Stimulated activated CD4-positive, alpha-beta T cell treated with anti-CD3 and anti-CD28 coated beads, TNF-alpha, amount 100 ng/mL, for 24 hours (primary cell): ENCODE results near the gene TESK2.
A peak's percentile ranks its signal among the peaks of the same experiment; 100 is the strongest.

ENCODE experiments used
- DNase-seq, 3 experiments: peaks; one replicate each; pipeline ENCODE4 v3.0.0-alpha.2; 2020; ENCODE audit warnings: low read depth in 3 of 3

The TESK2 gene

GRCh38 chr1:45304311-45305081 lies 186.5 kb downstream of the TESK2 start:
- no peak for DNase-seq

GRCh38 chr1:45303520-45304310 lies 187.2 kb downstream of the TESK2 start:
- peak; percentile 97 to 100 (median 97) for DNase-seq

GRCh38 chr1:45302505-45303150 lies 188.3 kb downstream of the TESK2 start:
- no peak for DNase-seq

GRCh38 chr1:45300669-45300997 lies 190.3 kb downstream of the TESK2 start:
- no peak for DNase-seq

- DNase-seq: peak in 2 of 3 experiments; percentile 21 to 22
These were observed 190.8 kb downstream of the TESK2 start for GRCh38 chr1:45299981-45300668.

- no peak for DNase-seq
These were observed 191.7 kb downstream of the TESK2 start for GRCh38 chr1:45299296-45299695.

- DNase-seq: no peak
These were observed 193.2 kb downstream of the TESK2 start for GRCh38 chr1:45297666-45298356.
